K562 (cell line): Measurements from ENCODE around the gene OXT. TPM values are rescaled to one million over a fixed set of nuclear protein-coding genes. Genes with fewer than 3 reads are reported as not detected.

Source experiments
- ATAC-seq: fragments of 200-7000 bp; cut with Tn5 transposase; 3 replicates; pipeline ENCODE4 v1.9.1; 2020; ENCODE audit warnings: moderate library complexity
- BruUV-seq: library from RNA; stranded (reverse); fragments of 400-500 nt; replicated peaks from 2 replicates; lab custom pipeline; 2021; lab: Mats Ljungman, UMichigan
- CTCF ChIA-PET: fragments of 300-600 bp; formaldehyde crosslinking; extraction: SDS; loops from one replicate; lab custom pipeline; 2021; ENCODE audit warnings: low intra/inter-chr PET ratio; lab: Yijun Ruan, JAX
- POLR2A ChIA-PET: fragments of 300-600, 350-650 bp; sonication (Branson Sonifier 250); formaldehyde crosslinking; extraction: SDS; loops from one replicate; lab custom pipeline; 2021; ENCODE audit warnings: antibody characterized with exemption, inconsistent platforms; lab: Yijun Ruan, JAX
- DNase-seq, 4 experiments: peaks; one replicate each; pipeline versions ENCODE4 v3.0.0 to v3.0.0-alpha.2; 2011 to 2018; ENCODE audit warnings: low spot score in 3 of 4, mixed read lengths in 3 of 4; ENCODE audit errors: extremely low read depth in 1 of 4
- FAIRE-seq: peaks from 2 replicates; lab custom pipeline; 2011; peaks lifted over from hg19 to GRCh38; lab: Jason Lieb, UNC
- H2AFZ ChIP-seq: 2 replicates; pipeline ENCODE4 v1.6.0; 2011; ENCODE audit warnings: low read depth, low read length, control low read depth, inconsistent platforms
- H3K27ac ChIP-seq: fragments of 200-600 bp; 3 replicates; pipeline ENCODE4 v1.8.0; 2011; ENCODE audit warnings: low read depth, mild to moderate bottlenecking, control low read depth, inconsistent platforms, low read length, moderate library complexity, mixed read lengths; ENCODE audit errors: extremely low read depth
- H3K27me3 ChIP-seq, 2 experiments: fragments of 300-600 bp in 1 of 2; 2 replicates in 1 of 2; 3 replicates in 1 of 2; pipeline versions ENCODE4 v1.6.0 to v1.8.0; 2011; ENCODE audit warnings: inconsistent platforms in 2 of 2, low read length in 2 of 2, mild to moderate bottlenecking in 1 of 2, mixed read lengths in 1 of 2, moderate library complexity in 1 of 2; ENCODE audit not compliant: control insufficient read depth in 2 of 2, insufficient read depth in 2 of 2
- H3K36me3 ChIP-seq: fragments of 300-600 bp; 3 replicates; pipeline ENCODE4 v1.8.0; 2011; ENCODE audit warnings: mild to moderate bottlenecking, low read length, inconsistent platforms; ENCODE audit not compliant: control insufficient read depth, insufficient read depth
- H3K4me1 ChIP-seq, 2 experiments: fragments of 200-600 bp in 1 of 2; replicated peaks in 1 of 2; 2 replicates in 1 of 2; 3 replicates in 1 of 2; pipeline versions ENCODE4 v1.5.1 to v1.8.0; 2011; ENCODE audit warnings: inconsistent platforms in 2 of 2, low read length in 2 of 2, mild to moderate bottlenecking in 1 of 2, mixed read lengths in 1 of 2, moderate library complexity in 1 of 2; ENCODE audit not compliant: control insufficient read depth in 2 of 2, insufficient read depth in 2 of 2
- H3K4me2 ChIP-seq: 2 replicates; pipeline ENCODE4 v1.6.1; 2011; ENCODE audit warnings: low read length, control low read depth, inconsistent platforms, mixed read lengths; ENCODE audit not compliant: insufficient read depth
- H3K4me3 ChIP-seq: fragments of 200-600 bp; sonication (generic), shearing (Covaris generic); 2 replicates; pipeline ENCODE4 v1.5.1; 2016; ENCODE audit warnings: control low read depth, inconsistent platforms
- H3K79me2 ChIP-seq: fragments of 200-600 bp; 3 replicates; pipeline ENCODE4 v1.8.0; 2011; ENCODE audit warnings: low read length, inconsistent platforms; ENCODE audit not compliant: control insufficient read depth, insufficient read depth
- H3K9ac ChIP-seq, 2 experiments: 2 replicates each; pipeline versions ENCODE4 v1.6.0 to v1.6.1; 2011; ENCODE audit warnings: low read depth in 2 of 2, low read length in 2 of 2, control low read depth in 1 of 2, inconsistent platforms in 1 of 2, mild to moderate bottlenecking in 1 of 2, mixed read lengths in 1 of 2; ENCODE audit not compliant: insufficient read depth in 1 of 2
- H3K9me1 ChIP-seq: one replicate; pipeline ENCODE4 v1.6.0; 2011; ENCODE audit warnings: inconsistent platforms, mild to moderate bottlenecking, low read length, moderate library complexity; ENCODE audit not compliant: control insufficient read depth, insufficient read depth
- H3K9me3 ChIP-seq: replicated peaks from 2 replicates; pipeline ENCODE4 v1.5.1; 2011; ENCODE audit warnings: low read depth, low read length, inconsistent platforms; ENCODE audit not compliant: control insufficient read depth, insufficient read depth
- H4K20me1 ChIP-seq: replicated peaks from 2 replicates; pipeline ENCODE4 v1.6.1; 2011; ENCODE audit warnings: low read length, inconsistent platforms, mixed read lengths; ENCODE audit not compliant: control insufficient read depth, insufficient read depth
- BRCA1 ChIP-seq, 2 experiments: fragments of 450-650 bp in 1 of 2; sonication (generic) in 1 of 2; formaldehyde crosslinking in 1 of 2; IDR thresholded peaks; 2 replicates each; pipeline versions ENCODE4 v1.5.0 to v1.6.1; 2017 to 2020; ENCODE audit warnings: mild to moderate bottlenecking in 1 of 2, missing genetic modification reagents in 1 of 2
- ESRRB ChIP-seq: fragments of 250-450 bp; sonication (Bioruptor Pico); IDR thresholded peaks from 2 replicates; pipeline ENCODE4 v1.5.0; 2020; ENCODE audit warnings: mild to moderate bottlenecking, moderate library complexity, borderline replicate concordance
- ILK ChIP-seq: fragments of 450-650 bp; IDR thresholded peaks from 2 replicates; pipeline ENCODE4 v1.6.1; 2016; ENCODE audit warnings: missing genetic modification characterization, low read depth, mild to moderate bottlenecking, missing compliant biosample characterization, moderate library complexity, borderline replicate concordance
- NFE2 ChIP-seq: IDR thresholded peaks from 2 replicates; pipeline ENCODE4 v1.6.1; 2014; ENCODE audit warnings: antibody characterized with exemption, low read depth
- PRPF4 ChIP-seq: fragments of 200-400 bp; formaldehyde crosslinking; IDR thresholded peaks from one replicate; pipeline ENCODE4 v1.6.1; 2017; ENCODE audit warnings: low read length, low read depth, mild to moderate bottlenecking; ENCODE audit not compliant: insufficient read depth, poor library complexity, severe bottlenecking
- RAD21 ChIP-seq, 2 experiments: fragments of 250-450 bp in 1 of 2; fragments of 450-650 bp in 1 of 2; sonication (Bioruptor Pico) in 1 of 2; formaldehyde crosslinking in 1 of 2; IDR thresholded peaks in 1 of 2; conservative IDR thresholded peaks in 1 of 2; 2 replicates each; pipeline versions ENCODE4 v1.4.0 to v1.8.0; 2020 to 2022; ENCODE audit warnings: mild to moderate bottlenecking in 2 of 2, moderate library complexity in 1 of 2
- RCOR1 ChIP-seq, 2 experiments: IDR thresholded peaks; 2 replicates each; pipeline ENCODE4 v1.6.1; 2012; ENCODE audit warnings: low read depth in 2 of 2, low read length in 2 of 2, borderline replicate concordance in 1 of 2, improper control_type of control experiment in 1 of 2
- SP1 ChIP-seq: sonication (generic); formaldehyde crosslinking; IDR thresholded peaks from 2 replicates; pipeline ENCODE4 v1.8.1; 2022; ENCODE audit warnings: mild to moderate bottlenecking, missing genetic modification reagents
- TSC22D4 ChIP-seq: fragments of 450-650 bp; IDR thresholded peaks from 2 replicates; pipeline ENCODE4 v1.6.1; 2016; ENCODE audit warnings: missing genetic modification characterization, missing biosample characterization, control low read depth
- ZFPM2 ChIP-seq: fragments of 250-450 bp; sonication (Bioruptor Pico); IDR thresholded peaks from 2 replicates; pipeline ENCODE4 v1.5.1; 2022; ENCODE audit warnings: mild to moderate bottlenecking
- WGBS: fragments of 100-300 bp; shearing (Covaris generic); methylation state at CpG from one replicate; pipeline ENCODE4 v1.1.6; 2016; ENCODE audit warnings: low coverage, mixed read lengths; ENCODE audit not compliant: insufficient coverage; ENCODE audit errors: missing lambda C conversion rate; 5-methylcytosine and 5-hydroxymethylcytosine counted together
- in situ Hi-C: fragments of 300-500 bp; cut with MboI; formaldehyde crosslinking; loops from 4 replicates; pipeline ENCODE4 v1.15.0; 2018; ENCODE audit warnings: inconsistent platforms, mixed read lengths
- intact Hi-C: fragments of 100-400 bp; cut with micrococcal nuclease; formaldehyde crosslinking; loops from 2 replicates; pipeline ENCODE4 v1.14.2; 2022
- polyA plus RNA-seq, 8 experiments: library from polyadenylated mRNA; depleted of rRNA in 4 of 8; stranded (reverse) in 5 of 8; unstranded in 3 of 8; fragments of >200 nt; fragmentation: Nextera tagmentation in 2 of 8; fragmentation: Illumina TruSeq in 1 of 8; extraction: Ambion mirVana in 2 of 8; extraction: Trizol in 1 of 8; gene quantifications; 2 replicates each; pipeline versions ENCODE4 v1.2.1 to v1.2.3, GENCODE V29; 2011 to 2014; ENCODE audit warnings: inconsistent platforms in 1 of 8, missing spikeins in 1 of 8
- total RNA-seq, 7 experiments: library from RNA; depleted of rRNA in 6 of 7; stranded (reverse); fragments of >200 nt in 6 of 7; fragmentation: Illumina TruSeq in 2 of 7; extraction: Trizol in 2 of 7; gene quantifications; 2 replicates each; pipeline versions ENCODE4 v1.2.1 to v1.2.3, GENCODE V29; 2011 to 2021; ENCODE audit warnings: low replicate concordance in 1 of 7
- TF ChIP-seq, protein P1 (sequence below): sonication (generic); formaldehyde crosslinking; IDR thresholded peaks from 2 replicates; pipeline ENCODE4 v1.8.1; 2023; ENCODE audit warnings: mild to moderate bottlenecking, missing genetic modification reagents, moderate library complexity
- TF ChIP-seq, protein P2 (sequence below): sonication (generic); formaldehyde crosslinking; IDR thresholded peaks from 2 replicates; pipeline ENCODE4 v1.8.0; 2023; ENCODE audit warnings: missing genetic modification reagents, mild to moderate bottlenecking, borderline replicate concordance

Gene OXT
- total and polyA plus RNA-seq, 9 of the 15 experiments (the other 6 are each of a cell fraction or from before 2014, with no cell fraction given), result not detected

DNA sequence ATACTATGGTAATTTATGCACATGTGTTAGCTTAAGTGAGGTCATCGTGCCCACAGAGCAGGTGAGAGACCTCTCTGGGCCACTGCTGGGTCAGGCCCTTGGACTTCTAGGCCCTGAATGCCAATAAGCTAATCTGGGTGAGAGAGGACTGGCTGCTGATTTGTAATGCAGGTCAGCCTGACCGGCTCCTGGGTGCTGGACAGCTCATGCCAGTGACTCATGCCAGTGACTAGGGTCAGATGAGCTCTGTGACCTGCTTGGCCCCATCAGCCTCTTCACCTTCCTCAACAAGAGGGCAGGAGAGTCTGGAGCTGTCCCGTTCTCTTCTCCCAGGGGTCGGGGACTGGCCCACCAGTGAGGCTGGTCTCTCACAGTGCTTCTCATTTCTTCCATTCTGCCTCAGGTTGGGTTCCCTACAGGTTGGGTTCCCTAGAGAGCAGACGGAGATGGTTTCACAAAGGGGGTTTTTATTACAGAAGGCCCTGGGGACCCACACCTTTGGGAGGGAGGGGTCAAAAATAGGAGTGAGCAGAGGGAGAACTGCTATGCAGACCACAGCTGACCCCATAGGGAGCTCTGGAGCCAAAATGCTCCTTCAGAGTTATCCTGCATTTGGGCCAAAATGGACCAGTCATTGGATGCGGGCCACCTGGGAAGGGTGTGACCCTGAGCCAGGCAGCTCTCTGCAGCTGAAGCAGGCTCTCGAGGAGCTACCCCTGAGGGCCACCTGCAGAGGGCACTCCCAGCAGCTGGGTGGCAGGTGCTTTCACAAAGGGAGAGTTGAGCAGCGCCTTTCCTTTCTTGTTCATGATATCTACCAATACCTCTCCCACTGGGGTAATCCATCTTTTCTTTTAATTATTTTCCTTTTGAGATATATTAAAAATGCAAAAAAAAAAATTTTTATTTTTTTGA, 2.2 kb upstream of the OXT start:
- DNase-seq (peak in 2 of 4 experiments; percentile 11 to 31), FAIRE-seq (no peak)
- no peak overlapping the region for H3K4me2 ChIP-seq
- TF ChIP-seq RAD21 (CRISPR knock-in tag; conservative IDR thresholded peaks at IDR 0.05 in 1 of 2, IDR thresholded peaks at IDR 0.05 in 1 of 2) (peak in 1 of 2 experiments; percentile 40; a peak in 2 of 4 replicates), NFE2 (no peak), SP1 (CRISPR knock-in tag) (no peak), PRPF4 (no peak), BRCA1 (IDR thresholded peaks at IDR 0.05) (no peak), BRCA1 (CRISPR knock-in tag; IDR thresholded peaks at IDR 0.05) (no peak), ILK (tag) (no peak), RCOR1 (IDR thresholded peaks at IDR 0.05; ENCODE audit: borderline replicate concordance in 1 of 2, low read depth in 2 of 2, low read length in 2 of 2) (no peak), ZFPM2 (no peak), TSC22D4 (no peak), ESRRB (CRISPR knock-in tag) (no peak)
- TF ChIP-seq, protein P1, sequence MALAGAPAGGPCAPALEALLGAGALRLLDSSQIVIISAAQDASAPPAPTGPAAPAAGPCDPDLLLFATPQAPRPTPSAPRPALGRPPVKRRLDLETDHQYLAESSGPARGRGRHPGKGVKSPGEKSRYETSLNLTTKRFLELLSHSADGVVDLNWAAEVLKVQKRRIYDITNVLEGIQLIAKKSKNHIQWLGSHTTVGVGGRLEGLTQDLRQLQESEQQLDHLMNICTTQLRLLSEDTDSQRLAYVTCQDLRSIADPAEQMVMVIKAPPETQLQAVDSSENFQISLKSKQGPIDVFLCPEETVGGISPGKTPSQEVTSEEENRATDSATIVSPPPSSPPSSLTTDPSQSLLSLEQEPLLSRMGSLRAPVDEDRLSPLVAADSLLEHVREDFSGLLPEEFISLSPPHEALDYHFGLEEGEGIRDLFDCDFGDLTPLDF (CRISPR knock-in tag), result no peak
- TF ChIP-seq, protein P2, sequence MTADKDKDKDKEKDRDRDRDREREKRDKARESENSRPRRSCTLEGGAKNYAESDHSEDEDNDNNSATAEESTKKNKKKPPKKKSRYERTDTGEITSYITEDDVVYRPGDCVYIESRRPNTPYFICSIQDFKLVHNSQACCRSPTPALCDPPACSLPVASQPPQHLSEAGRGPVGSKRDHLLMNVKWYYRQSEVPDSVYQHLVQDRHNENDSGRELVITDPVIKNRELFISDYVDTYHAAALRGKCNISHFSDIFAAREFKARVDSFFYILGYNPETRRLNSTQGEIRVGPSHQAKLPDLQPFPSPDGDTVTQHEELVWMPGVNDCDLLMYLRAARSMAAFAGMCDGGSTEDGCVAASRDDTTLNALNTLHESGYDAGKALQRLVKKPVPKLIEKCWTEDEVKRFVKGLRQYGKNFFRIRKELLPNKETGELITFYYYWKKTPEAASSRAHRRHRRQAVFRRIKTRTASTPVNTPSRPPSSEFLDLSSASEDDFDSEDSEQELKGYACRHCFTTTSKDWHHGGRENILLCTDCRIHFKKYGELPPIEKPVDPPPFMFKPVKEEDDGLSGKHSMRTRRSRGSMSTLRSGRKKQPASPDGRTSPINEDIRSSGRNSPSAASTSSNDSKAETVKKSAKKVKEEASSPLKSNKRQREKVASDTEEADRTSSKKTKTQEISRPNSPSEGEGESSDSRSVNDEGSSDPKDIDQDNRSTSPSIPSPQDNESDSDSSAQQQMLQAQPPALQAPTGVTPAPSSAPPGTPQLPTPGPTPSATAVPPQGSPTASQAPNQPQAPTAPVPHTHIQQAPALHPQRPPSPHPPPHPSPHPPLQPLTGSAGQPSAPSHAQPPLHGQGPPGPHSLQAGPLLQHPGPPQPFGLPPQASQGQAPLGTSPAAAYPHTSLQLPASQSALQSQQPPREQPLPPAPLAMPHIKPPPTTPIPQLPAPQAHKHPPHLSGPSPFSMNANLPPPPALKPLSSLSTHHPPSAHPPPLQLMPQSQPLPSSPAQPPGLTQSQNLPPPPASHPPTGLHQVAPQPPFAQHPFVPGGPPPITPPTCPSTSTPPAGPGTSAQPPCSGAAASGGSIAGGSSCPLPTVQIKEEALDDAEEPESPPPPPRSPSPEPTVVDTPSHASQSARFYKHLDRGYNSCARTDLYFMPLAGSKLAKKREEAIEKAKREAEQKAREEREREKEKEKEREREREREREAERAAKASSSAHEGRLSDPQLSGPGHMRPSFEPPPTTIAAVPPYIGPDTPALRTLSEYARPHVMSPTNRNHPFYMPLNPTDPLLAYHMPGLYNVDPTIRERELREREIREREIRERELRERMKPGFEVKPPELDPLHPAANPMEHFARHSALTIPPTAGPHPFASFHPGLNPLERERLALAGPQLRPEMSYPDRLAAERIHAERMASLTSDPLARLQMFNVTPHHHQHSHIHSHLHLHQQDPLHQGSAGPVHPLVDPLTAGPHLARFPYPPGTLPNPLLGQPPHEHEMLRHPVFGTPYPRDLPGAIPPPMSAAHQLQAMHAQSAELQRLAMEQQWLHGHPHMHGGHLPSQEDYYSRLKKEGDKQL (CRISPR knock-in tag), result no peak

More for the DNA sequence above, 2.2 kb upstream of the OXT start:
- no peaks in the 10 kb centered on the region for H3K9me1 ChIP-seq
- no peak overlapping the region for H3K9ac ChIP-seq
- H3K9me3 ChIP-seq, result no peaks in the 10 kb centered on the region
- no peaks in the 10 kb centered on the region for H3K79me2 ChIP-seq
- no TSS peak for BruUV-seq
- CTCF ChIA-PET, result interaction anchor here (0.6 to 0.7 kb wide), 2 partner anchors 16 to 44 kb away, joined by 3 to 4 read pairs; no protein-coding TSS in a partner anchor
- no peak overlapping the region for H3K27ac ChIP-seq
- H4K20me1 ChIP-seq, result no peaks in the 10 kb centered on the region
- 26% methylated on average over 7 of the region's 8 CpGs for WGBS
- peak; percentile 77 for ATAC-seq
- no peaks in the 10 kb centered on the region for H3K27me3 ChIP-seq
- in situ Hi-C loops, result no loop called here
- H3K4me1 ChIP-seq, result peaks cover 0 to 18% of the 10 kb centered on the region in 2 experiments; a peak in 2 of 5 replicates
- intact Hi-C loops, result loop anchor here (5.0 kb wide), 1 partner anchor 38 kb away; no protein-coding TSS in a partner anchor
- no peaks in the 10 kb centered on the region for H3K36me3 ChIP-seq
- POLR2A ChIA-PET, result interaction anchor here (0.6 to 0.7 kb wide), 2 partner anchors 27 to 469 kb away, joined by 3 read pairs; no protein-coding TSS in a partner anchor
- no peak overlapping the region for H2AFZ ChIP-seq
- H3K4me3 ChIP-seq, result no peak overlapping the region
